G401.6 (cell line): ENCODE data around the gene MYH1.

Source experiments
- FAIRE-seq: peaks from 2 replicates; lab custom pipeline; 2012; peaks lifted over from hg19 to GRCh38; lab: Jason Lieb, UNC

Gene MYH1

DNA sequence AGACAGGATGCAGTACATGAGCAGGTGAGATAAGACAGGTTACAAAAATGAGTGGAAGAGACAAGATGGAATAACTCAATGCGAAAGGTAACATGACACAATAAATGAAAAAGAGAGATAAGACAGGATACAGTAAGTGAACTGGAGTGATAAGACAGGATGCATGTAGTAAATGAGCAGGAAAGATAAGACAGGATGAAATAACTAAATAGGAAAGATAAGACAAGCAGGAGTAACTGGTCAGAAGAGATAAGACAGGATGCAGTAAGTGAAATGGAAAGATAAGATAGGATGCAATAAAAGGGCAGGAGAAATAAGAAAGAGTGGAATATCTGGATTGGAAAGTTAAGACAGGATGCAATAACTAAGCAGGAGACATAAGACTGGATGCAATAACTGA is 40.6 kb downstream of the MYH1 start:
- no peak for FAIRE-seq

DNA sequence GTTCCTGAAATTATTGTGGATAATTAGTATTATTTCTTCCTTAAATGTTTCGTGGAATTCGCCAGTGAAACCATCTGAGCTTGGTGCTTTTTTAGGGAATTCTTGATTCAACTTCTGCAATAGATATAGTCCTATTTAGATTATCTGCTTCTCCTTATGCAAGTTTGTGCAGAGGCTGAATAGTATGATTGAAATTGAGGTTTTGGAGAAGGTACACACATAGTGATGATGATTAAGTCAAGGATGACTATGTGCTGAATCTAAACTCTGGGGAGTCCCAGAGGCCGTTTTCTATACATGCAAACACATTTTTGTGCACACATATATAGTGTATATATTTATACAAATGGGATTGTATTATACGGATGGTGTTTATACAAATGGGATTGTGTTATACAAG is 43.8 kb downstream of the MYH1 start:
- no peak for FAIRE-seq

DNA sequence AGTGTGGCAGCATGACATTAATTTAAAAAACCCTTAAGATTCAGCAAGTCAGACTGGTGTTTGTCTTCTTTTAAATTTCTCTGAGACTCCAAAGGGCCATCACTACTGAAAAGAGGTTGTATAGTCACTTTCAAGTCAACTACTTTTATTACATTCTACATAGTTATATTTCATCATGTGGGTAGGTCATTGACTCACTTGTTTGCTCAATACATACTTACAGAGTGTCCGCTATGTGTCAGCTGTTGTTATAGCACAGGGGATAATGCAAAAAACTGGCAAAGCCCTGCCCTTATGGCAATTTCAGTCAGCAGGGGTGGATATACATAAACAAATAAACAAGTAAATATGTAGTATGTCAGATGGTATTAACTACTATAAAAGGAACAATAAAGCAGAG is 46.5 kb downstream of the MYH1 start:
- no peak for FAIRE-seq

DNA sequence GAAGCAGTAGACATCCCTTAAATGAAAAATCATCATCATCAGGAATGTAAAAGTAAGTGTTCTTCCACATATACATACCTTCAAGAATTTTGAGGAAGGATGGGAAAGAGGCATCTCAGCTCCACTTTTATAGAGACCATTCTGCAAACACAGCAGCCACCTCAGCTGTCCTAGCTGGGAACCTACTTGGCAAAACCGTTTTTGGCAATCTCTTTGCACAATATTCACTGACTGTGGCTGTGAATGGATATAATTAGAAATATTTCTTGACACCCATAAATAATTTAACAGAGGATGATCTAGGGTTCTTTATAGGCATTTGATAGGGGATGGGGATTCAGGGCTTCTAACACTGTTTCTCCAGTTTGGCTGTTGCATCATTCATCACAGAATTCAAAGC is 48.9 kb downstream of the MYH1 start, which contains the start of gene MYH4:
Gene MYH4 (minus strand): TSS at position 101 of the 400 bp plus-strand sequence. CDS start 2,814 bp downstream, outside the sequence.
- FAIRE-seq: no peak

DNA sequence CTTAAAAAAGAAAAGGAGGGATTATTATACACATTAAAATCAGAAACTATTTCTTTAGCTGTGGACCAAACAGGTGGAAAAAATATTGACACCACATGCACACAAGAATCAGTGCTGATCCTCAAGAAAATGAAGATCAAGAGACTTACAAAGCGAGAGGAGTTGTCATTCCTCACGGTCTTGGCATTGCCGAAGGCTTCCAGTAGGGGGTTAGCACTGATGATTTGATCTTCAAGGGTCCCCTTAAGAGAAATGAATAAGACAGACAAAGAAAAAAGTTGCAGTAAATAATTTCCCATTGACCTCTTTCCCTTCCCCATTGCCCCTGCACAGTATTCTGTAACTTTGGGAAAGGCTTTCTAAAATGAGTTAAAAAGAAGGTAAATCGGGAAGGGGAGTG is 54.9 kb downstream of the MYH1 start:
- no peak for FAIRE-seq

DNA sequence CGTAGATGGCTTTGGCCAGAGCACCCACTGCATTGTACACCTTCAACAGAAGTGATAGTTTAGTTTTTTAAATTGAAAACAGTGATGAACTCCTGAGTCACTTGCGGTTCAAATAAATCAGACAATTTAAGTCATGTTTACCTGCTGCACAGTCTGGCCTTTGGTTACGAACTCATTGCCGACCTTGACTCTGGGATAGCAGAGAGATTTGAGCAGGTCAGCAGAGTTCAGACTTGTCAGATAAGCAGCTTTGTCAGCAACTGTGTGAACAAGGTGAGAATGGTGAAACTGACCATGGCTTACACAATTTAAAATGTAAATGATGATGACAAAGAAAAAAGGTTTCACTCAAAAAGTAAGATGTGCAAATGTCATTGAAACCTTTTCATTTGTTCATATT is 58.3 kb downstream of the MYH1 start:
- FAIRE-seq: no peak

DNA sequence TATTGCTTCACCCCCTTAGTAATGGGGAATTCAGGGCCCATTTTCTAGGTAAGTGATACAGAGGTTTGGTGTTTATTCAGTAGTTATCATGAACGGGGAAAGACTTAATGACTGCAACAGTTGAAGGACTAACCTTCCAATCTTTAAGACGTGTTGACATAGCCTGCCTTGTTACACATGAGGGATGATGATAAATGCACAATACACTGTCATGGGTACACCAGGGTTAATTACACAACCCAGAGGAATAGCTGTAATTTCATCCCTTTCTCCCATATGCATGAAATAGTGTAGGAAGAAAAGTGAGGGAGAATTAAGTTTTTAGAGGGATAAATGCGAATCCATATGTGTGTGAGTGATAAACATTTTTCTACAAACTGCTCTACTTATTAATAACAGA is 59.6 kb downstream of the MYH1 start:
- no peak for FAIRE-seq

DNA sequence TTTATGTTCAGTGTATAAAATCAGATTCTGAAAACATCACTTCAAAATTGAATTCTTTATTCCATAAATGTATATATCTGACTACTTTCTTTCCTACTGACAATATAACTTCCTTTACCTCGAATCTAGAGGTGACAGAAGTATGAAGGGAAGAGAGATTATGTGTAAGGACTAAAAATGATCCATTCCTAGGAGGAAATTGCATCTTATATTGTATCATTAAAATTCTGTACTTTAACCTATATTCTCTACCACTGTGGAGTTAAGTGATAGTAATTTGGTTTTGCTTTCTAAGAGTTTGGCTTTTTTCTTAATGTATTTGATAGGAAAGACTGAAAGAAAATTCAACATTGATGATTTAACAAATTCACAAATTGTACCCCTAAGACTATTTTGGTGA is 60.4 kb downstream of the MYH1 start:
- FAIRE-seq: no peak

DNA sequence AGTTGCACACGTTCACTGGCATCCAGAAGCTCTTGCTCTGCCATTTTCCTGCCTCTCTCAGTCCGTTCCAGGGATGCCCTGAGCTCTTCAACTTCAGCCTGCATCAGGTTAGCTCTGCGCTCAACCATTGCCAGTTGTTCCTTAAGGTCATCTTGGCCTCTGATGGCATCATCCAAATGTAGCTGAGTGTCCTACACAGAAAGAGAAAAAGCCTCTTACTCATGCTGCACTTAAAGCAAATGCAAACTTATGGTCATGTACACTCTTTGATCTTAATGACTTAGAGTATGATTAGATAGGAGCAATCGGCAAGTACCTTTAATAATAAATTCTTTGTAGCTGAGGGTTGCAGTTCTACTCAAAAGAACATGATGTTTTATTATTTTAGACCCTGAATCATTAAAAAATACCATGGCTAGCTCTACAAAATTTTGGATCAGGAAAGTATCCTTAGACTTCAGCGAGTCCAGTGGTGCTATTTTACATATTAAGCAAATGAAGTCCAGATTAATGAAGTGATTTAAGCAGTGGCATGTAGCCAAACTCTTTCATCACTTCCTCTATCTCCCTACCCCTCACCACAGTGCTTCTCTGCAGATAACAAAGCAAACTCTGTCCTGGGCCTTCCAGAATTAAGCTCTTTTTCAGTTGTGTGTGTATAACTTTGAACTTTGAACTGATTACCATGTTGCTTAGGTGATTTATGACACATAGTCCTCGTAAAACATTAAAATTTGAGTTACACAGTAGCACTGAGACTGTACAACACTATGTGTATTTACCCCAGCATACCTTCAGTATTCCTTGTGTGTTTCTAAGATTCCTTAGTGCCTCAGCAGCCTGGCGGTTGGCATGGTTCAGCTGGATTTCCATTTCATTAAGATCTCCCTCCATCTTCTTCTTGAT is 71.1 kb downstream of the MYH1 start:
- no peak for FAIRE-seq
